SK-N-SH (cell line): ENCODE results near the gene MED22. TPM values are rescaled to one million over a fixed set of nuclear protein-coding genes. Genes with fewer than 3 reads are reported as not detected.
A peak's percentile ranks its signal among the peaks of the same experiment; 100 is the strongest.

Experiments
- CTCF ChIA-PET: fragments of 300-600, 350-600 bp; formaldehyde crosslinking; extraction: SDS; loops from one replicate; lab custom pipeline; 2021; lab: Yijun Ruan, JAX
- POLR2A ChIA-PET: fragments of 350-600 bp; sonication (Branson Sonifier 250); formaldehyde crosslinking; extraction: SDS; loops from one replicate; lab custom pipeline; 2020; ENCODE audit warnings: antibody characterized with exemption, inconsistent platforms; lab: Yijun Ruan, JAX
- DNase-seq: peaks from one replicate; pipeline ENCODE4 v3.0.0; 2012
- H2AFZ ChIP-seq: fragments of 200-600 bp; sonication (generic); 2 replicates; pipeline ENCODE4 v1.8.1; 2016; ENCODE audit warnings: antibody characterized with exemption, mild to moderate bottlenecking, low read depth
- H3F3A ChIP-seq: fragments of 200-600 bp; sonication (generic); replicated peaks from 2 replicates; pipeline ENCODE3; 2016; ENCODE audit warnings: antibody characterized with exemption, mild to moderate bottlenecking; ENCODE audit not compliant: insufficient read depth
- H3K27ac ChIP-seq, 2 experiments: fragments of 200-500 bp in 1 of 2; fragments of 200-600 bp in 1 of 2; sonication (Bioruptor generic) in 1 of 2; sonication (generic), shearing (Covaris generic) in 1 of 2; 2 replicates each; pipeline versions ENCODE4 v1.5.1 to v1.6.1; 2014 to 2016; ENCODE audit warnings: low read depth in 2 of 2, inconsistent platforms in 1 of 2, low read length in 1 of 2, mild to moderate bottlenecking in 1 of 2, mixed read lengths in 1 of 2
- H3K27me3 ChIP-seq: fragments of 200-600 bp; sonication (generic), shearing (Covaris generic); 2 replicates; pipeline ENCODE4 v1.6.1; 2016; ENCODE audit warnings: mixed run types; ENCODE audit not compliant: insufficient read depth
- H3K36me3 ChIP-seq, 2 experiments: fragments of 200-500 bp in 1 of 2; fragments of 200-600 bp in 1 of 2; sonication (Bioruptor generic) in 1 of 2; sonication (generic) in 1 of 2; replicated peaks in 1 of 2; 2 replicates each; pipeline versions ENCODE3 to v1.5.1; 2014 to 2016; ENCODE audit warnings: low read length in 1 of 2, mild to moderate bottlenecking in 1 of 2; ENCODE audit not compliant: insufficient read depth in 2 of 2, control insufficient read depth in 1 of 2
- H3K4me1 ChIP-seq, 2 experiments: fragments of 200-500 bp in 1 of 2; fragments of 200-600 bp in 1 of 2; sonication (Bioruptor generic) in 1 of 2; sonication (generic), shearing (Covaris generic) in 1 of 2; 2 replicates each; pipeline versions ENCODE4 v1.5.1 to v1.6.1; 2014 to 2016; ENCODE audit warnings: low read depth in 1 of 2, low read length in 1 of 2, mixed run types in 1 of 2; ENCODE audit not compliant: insufficient read depth in 2 of 2, control insufficient read depth in 1 of 2
- H3K4me2 ChIP-seq: fragments of 200-600 bp; sonication (generic), shearing (Covaris generic); 2 replicates; pipeline ENCODE4 v1.6.1; 2017; ENCODE audit warnings: mixed run types
- H3K4me3 ChIP-seq, 2 experiments: fragments of 200-500 bp in 1 of 2; fragments of 200-600 bp in 1 of 2; sonication (Bioruptor generic) in 1 of 2; sonication (generic), shearing (Covaris generic) in 1 of 2; 2 replicates each; pipeline versions ENCODE4 v1.5.1 to v1.8.1; 2014 to 2016; ENCODE audit warnings: low read depth in 2 of 2, inconsistent platforms in 1 of 2, low read length in 1 of 2, mild to moderate bottlenecking in 1 of 2, mixed read lengths in 1 of 2, moderate library complexity in 1 of 2
- H3K79me2 ChIP-seq: fragments of 200-600 bp; sonication (generic); 2 replicates; pipeline ENCODE4 v1.8.1; 2017; ENCODE audit warnings: mild to moderate bottlenecking; ENCODE audit not compliant: insufficient read depth
- H3K9ac ChIP-seq: fragments of 200-600 bp; sonication (generic); 2 replicates; pipeline ENCODE4 v1.6.1; 2017; ENCODE audit warnings: mixed run types
- H3K9me2 ChIP-seq: fragments of 200-600 bp; sonication (generic); 2 replicates; pipeline ENCODE4 v1.6.1; 2017; ENCODE audit warnings: mixed run types
- H3K9me3 ChIP-seq: fragments of 200-600 bp; sonication (generic); 2 replicates; pipeline ENCODE4 v1.6.1; 2017; ENCODE audit warnings: mixed run types, mild to moderate bottlenecking, moderate library complexity
- H4K20me1 ChIP-seq: fragments of 200-600 bp; sonication (generic); 2 replicates; pipeline ENCODE4 v1.6.1; 2017; ENCODE audit warnings: mild to moderate bottlenecking, mixed run types; ENCODE audit not compliant: insufficient read depth
- ELF1 ChIP-seq: IDR thresholded peaks from 2 replicates; pipeline ENCODE4 v1.4.0; 2012
- FOSL2 ChIP-seq: IDR thresholded peaks from 2 replicates; pipeline ENCODE4 v1.4.0; 2012; ENCODE audit warnings: low read depth, mild to moderate bottlenecking, moderate library complexity, borderline replicate concordance
- FOXJ3 ChIP-seq: sonication (generic); formaldehyde crosslinking; IDR thresholded peaks from 2 replicates; pipeline ENCODE4 v1.5.1; 2020; ENCODE audit warnings: mild to moderate bottlenecking, missing genetic modification reagents
- FOXM1 ChIP-seq: IDR thresholded peaks from 2 replicates; pipeline ENCODE4 v1.4.0; 2012; ENCODE audit warnings: low read depth, mild to moderate bottlenecking
- GATA2 ChIP-seq: sonication (generic); formaldehyde crosslinking; IDR thresholded peaks from 2 replicates; pipeline ENCODE4 v1.5.0; 2020; ENCODE audit warnings: mild to moderate bottlenecking, missing genetic modification reagents
- IRF3 ChIP-seq: fragments of 150-350 bp; IDR thresholded peaks from 2 replicates; pipeline ENCODE4 v1.6.1; 2016; ENCODE audit warnings: mild to moderate bottlenecking, low read depth, low read length
- MXI1 ChIP-seq: IDR thresholded peaks from 2 replicates; pipeline ENCODE4 v1.6.1; 2012; ENCODE audit warnings: mild to moderate bottlenecking, low read depth, low read length, improper control_type of control experiment
- NFIC ChIP-seq: IDR thresholded peaks from 2 replicates; pipeline ENCODE4 v1.4.0; 2012; ENCODE audit warnings: borderline replicate concordance
- RAD21 ChIP-seq: IDR thresholded peaks from 2 replicates; pipeline ENCODE4 v1.6.1; 2012; ENCODE audit warnings: mild to moderate bottlenecking, low read length
- RXRA ChIP-seq: IDR thresholded peaks from 2 replicates; pipeline ENCODE4 v1.4.0; 2012; ENCODE audit warnings: low read depth, mild to moderate bottlenecking, borderline replicate concordance
- SIN3A ChIP-seq: IDR thresholded peaks from 2 replicates; pipeline ENCODE4 v1.6.1; 2012; ENCODE audit warnings: low read depth, mild to moderate bottlenecking, low read length, moderate library complexity, borderline replicate concordance
- TCF12 ChIP-seq: IDR thresholded peaks from 2 replicates; pipeline ENCODE4 v1.4.0; 2012
- YY1 ChIP-seq: IDR thresholded peaks from 2 replicates; pipeline ENCODE4 v1.4.0; 2012; ENCODE audit warnings: low read depth, mild to moderate bottlenecking
- ZBTB33 ChIP-seq: IDR thresholded peaks from 2 replicates; pipeline ENCODE4 v1.4.0; 2012; ENCODE audit warnings: low read depth, borderline replicate concordance
- WGBS: methylation state at CpG from one replicate; pipeline ENCODE4 v1.1.6; 2017; ENCODE audit warnings: low lambda C conversion rate; 5-methylcytosine and 5-hydroxymethylcytosine counted together
- polyA plus RNA-seq, 3 experiments: library from polyadenylated mRNA; depleted of rRNA; stranded (reverse); fragments of >200 nt; gene quantifications; 2 replicates each; pipeline ENCODE4 v1.2.3, GENCODE V29; 2012
- TF ChIP-seq, protein P1 (sequence below): IDR thresholded peaks from 2 replicates; pipeline ENCODE4 v1.6.1; 2012; ENCODE audit warnings: mild to moderate bottlenecking, low read depth, low read length, moderate library complexity

MED22 gene
- polyA plus RNA-seq, 1 of the 3 experiments (the other 2 are of a cell fraction) = 27.9 TPM

DNA sequence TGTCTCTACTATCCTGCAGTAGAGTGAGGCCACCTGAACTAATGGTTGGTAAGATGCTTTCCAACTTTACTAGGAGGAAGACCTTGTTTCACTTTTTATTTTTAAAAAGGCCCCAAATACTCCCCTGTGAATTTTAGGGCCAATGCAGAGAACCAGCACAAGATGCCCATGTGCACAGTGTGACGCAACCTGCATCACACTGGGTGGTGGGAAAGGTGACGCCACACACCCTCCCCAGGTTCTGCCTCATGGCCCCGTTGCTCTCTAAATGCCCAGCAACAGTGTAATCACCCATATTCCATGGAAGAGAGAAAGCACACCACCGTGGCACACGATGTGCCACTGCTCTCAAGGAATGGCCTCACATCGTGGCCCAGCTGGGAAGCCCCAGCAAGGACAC is 21.5 kb upstream of the MED22 start:
- no peaks in the 10 kb centered on the region for H3K9me2 ChIP-seq
- WGBS = 93% methylated on average over 6 of the region's 6 CpGs
- H4K20me1 ChIP-seq = peaks cover 95% of the 10 kb centered on the region
- H3K4me2 ChIP-seq = no peak overlapping the region
- no peaks in the 10 kb centered on the region for H3K9me3 ChIP-seq
- H3K9ac ChIP-seq = no peak overlapping the region
- no peaks in the 10 kb centered on the region for H3F3A ChIP-seq
- H3K79me2 ChIP-seq = peaks cover 99% of the 10 kb centered on the region
- no peak overlapping the region for H2AFZ ChIP-seq
- no peaks in the 10 kb centered on the region for H3K27me3 ChIP-seq
- H3K36me3 ChIP-seq = peaks cover 43 to 70% of the 10 kb centered on the region in 2 experiments
- no peak overlapping the region for H3K4me3 ChIP-seq
- TF ChIP-seq TCF12 (no peak), YY1 (no peak), NFIC (no peak), RXRA (no peak), FOXM1 (no peak), SIN3A (no peak)
- TF ChIP-seq, all 33 proteins: peak for 0
- POLR2A ChIA-PET = no interaction called here
- no peak for DNase-seq
- H3K27ac ChIP-seq = no peak overlapping the region; a peak in 1 of 4 replicates
- CTCF ChIA-PET = no interaction called here
- H3K4me1 ChIP-seq = peaks cover 5 to 39% of the 10 kb centered on the region in 2 experiments; a peak in 3 of 4 replicates

- Histone ChIP-seq H4K20me1 (peaks cover 91% of the 10 kb centered on the region), H3K4me3 (no peak overlapping the region), H3K79me2 (peaks cover 99% of the 10 kb centered on the region), H2AFZ (no peak overlapping the region), H3K4me2 (no peak overlapping the region), H3K36me3 (peaks cover 41 to 77% of the 10 kb centered on the region in 2 experiments), H3K9me2 (no peaks in the 10 kb centered on the region), H3K9me3 (no peaks in the 10 kb centered on the region), H3K27me3 (no peaks in the 10 kb centered on the region)
- CTCF ChIA-PET = interaction anchor here (1.6 to 2.7 kb wide), 2 partner anchors 12 to 118 kb away, joined by 3 to 7 read pairs; partner anchors contain the start of genes SURF1 and SURF2
- WGBS = 83% methylated on average over 15 of the region's 18 CpGs
- peak; percentile 79 for DNase-seq
- no peak for TF ChIP-seq RXRA
- peak; percentile 94 for TF ChIP-seq MXI1
- TF ChIP-seq ELF1 = no peak
- peak; percentile 86 for TF ChIP-seq GATA2 (CRISPR knock-in tag)
- no peak for TF ChIP-seq RAD21
- TF ChIP-seq, all 33 proteins: peak for 2
- POLR2A ChIA-PET = interaction anchor here (0.9 kb wide), 1 partner anchor 11 kb away, joined by 3 read pairs; the partner anchor contains the start of genes SURF1 and SURF2
- H3F3A ChIP-seq = peaks cover 6% of the 10 kb centered on the region
- peak overlapping the region in 1 of 2 experiments; percentile 43; a peak in 2 of 4 replicates for H3K27ac ChIP-seq
- peaks cover 0 to 37% of the 10 kb centered on the region in 2 experiments; a peak in 2 of 4 replicates for H3K4me1 ChIP-seq
- H3K9ac ChIP-seq = no peak overlapping the region
Observed at GRCh38 chr9:133368249-133368881, 20.4 kb upstream of the MED22 start.

DNA sequence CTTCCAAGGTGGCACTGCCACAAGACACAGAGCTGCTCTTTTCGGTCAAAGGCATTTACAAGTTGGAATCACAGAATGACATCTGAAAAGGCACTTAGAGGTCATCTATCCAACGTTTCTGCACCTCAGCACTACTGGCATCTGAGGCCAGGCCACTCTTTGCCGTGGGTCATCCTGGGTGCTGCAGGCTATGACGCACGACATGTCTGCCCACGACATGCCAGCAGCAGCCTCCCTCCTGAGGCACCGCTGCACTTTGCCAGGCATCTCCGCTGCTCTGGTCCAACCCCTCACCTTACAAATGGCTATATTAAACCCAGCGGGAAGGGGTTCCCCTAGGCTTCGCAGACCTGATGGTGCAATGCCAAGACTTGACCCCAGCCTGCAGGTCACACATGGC is 19.8 kb upstream of the MED22 start:
- Histone ChIP-seq H3K27ac (peak overlapping the region in 1 of 2 experiments; percentile 16; a peak in 1 of 4 replicates), H3K9me3 (no peaks in the 10 kb centered on the region), H3K9me2 (no peaks in the 10 kb centered on the region), H3K9ac (no peak overlapping the region), H3K4me3 (no peak overlapping the region), H2AFZ (no peak overlapping the region), H3F3A (peaks cover 12% of the 10 kb centered on the region), H4K20me1 (peaks cover 90% of the 10 kb centered on the region), H3K4me2 (no peak overlapping the region), H3K27me3 (no peaks in the 10 kb centered on the region), H3K79me2 (peaks cover 99% of the 10 kb centered on the region), H3K4me1 (peaks cover 0 to 36% of the 10 kb centered on the region in 2 experiments; a peak in 2 of 4 replicates), H3K36me3 (peaks cover 41 to 80% of the 10 kb centered on the region in 2 experiments)
- ChIA-PET CTCF (interaction anchor here (1.6 to 2.7 kb wide), 2 partner anchors 11 to 119 kb away, joined by 3 to 7 read pairs; partner anchors contain the start of genes SURF1 and SURF2), POLR2A (interaction anchor here (0.9 kb wide), 1 partner anchor 11 kb away, joined by 3 read pairs; the partner anchor contains the start of genes SURF1 and SURF2)
- no peak for DNase-seq
- WGBS = 89% methylated on average over 10 of the region's 10 CpGs
- TF ChIP-seq ELF1 (no peak), FOSL2 (no peak), IRF3 (no peak), ZBTB33 (no peak), FOXJ3 (CRISPR knock-in tag) (no peak)
- TF ChIP-seq, protein P1, sequence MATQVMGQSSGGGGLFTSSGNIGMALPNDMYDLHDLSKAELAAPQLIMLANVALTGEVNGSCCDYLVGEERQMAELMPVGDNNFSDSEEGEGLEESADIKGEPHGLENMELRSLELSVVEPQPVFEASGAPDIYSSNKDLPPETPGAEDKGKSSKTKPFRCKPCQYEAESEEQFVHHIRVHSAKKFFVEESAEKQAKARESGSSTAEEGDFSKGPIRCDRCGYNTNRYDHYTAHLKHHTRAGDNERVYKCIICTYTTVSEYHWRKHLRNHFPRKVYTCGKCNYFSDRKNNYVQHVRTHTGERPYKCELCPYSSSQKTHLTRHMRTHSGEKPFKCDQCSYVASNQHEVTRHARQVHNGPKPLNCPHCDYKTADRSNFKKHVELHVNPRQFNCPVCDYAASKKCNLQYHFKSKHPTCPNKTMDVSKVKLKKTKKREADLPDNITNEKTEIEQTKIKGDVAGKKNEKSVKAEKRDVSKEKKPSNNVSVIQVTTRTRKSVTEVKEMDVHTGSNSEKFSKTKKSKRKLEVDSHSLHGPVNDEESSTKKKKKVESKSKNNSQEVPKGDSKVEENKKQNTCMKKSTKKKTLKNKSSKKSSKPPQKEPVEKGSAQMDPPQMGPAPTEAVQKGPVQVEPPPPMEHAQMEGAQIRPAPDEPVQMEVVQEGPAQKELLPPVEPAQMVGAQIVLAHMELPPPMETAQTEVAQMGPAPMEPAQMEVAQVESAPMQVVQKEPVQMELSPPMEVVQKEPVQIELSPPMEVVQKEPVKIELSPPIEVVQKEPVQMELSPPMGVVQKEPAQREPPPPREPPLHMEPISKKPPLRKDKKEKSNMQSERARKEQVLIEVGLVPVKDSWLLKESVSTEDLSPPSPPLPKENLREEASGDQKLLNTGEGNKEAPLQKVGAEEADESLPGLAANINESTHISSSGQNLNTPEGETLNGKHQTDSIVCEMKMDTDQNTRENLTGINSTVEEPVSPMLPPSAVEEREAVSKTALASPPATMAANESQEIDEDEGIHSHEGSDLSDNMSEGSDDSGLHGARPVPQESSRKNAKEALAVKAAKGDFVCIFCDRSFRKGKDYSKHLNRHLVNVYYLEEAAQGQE = no peak
